Cardiac fibroblast (primary cell): ENCODE data around the gene PPP2R2C.

ENCODE experiments used
- DNase-seq, 2 donors: peaks; one replicate each; pipeline versions ENCODE4 v3.0.0 to v3.0.0-alpha.2; 2010; ENCODE audit warnings: low read depth in 2 of 2
- H3K4me3 ChIP-seq, 2 donors: replicated peaks in 1 of 2; 1 replicate in 1 of 2; 2 replicates in 1 of 2; pipeline ENCODE4 v1.5.1; 2011; ENCODE audit warnings: low read depth in 2 of 2, low read length in 2 of 2, mild to moderate bottlenecking in 2 of 2, moderate library complexity in 1 of 2
- TF ChIP-seq, protein P1 (sequence below): IDR thresholded peaks from one replicate; pipeline ENCODE4 v1.5.1; 2011; ENCODE audit warnings: low read depth, mild to moderate bottlenecking, low read length, inconsistent platforms

Gene PPP2R2C

GRCh38 chr4:6387946-6388345 lies 84.5 kb downstream of the PPP2R2C start:
- no peak for DNase-seq
- H3K4me3 ChIP-seq: no peak overlapping the region
- TF ChIP-seq, protein P1, sequence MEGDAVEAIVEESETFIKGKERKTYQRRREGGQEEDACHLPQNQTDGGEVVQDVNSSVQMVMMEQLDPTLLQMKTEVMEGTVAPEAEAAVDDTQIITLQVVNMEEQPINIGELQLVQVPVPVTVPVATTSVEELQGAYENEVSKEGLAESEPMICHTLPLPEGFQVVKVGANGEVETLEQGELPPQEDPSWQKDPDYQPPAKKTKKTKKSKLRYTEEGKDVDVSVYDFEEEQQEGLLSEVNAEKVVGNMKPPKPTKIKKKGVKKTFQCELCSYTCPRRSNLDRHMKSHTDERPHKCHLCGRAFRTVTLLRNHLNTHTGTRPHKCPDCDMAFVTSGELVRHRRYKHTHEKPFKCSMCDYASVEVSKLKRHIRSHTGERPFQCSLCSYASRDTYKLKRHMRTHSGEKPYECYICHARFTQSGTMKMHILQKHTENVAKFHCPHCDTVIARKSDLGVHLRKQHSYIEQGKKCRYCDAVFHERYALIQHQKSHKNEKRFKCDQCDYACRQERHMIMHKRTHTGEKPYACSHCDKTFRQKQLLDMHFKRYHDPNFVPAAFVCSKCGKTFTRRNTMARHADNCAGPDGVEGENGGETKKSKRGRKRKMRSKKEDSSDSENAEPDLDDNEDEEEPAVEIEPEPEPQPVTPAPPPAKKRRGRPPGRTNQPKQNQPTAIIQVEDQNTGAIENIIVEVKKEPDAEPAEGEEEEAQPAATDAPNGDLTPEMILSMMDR: no peak

DNA sequence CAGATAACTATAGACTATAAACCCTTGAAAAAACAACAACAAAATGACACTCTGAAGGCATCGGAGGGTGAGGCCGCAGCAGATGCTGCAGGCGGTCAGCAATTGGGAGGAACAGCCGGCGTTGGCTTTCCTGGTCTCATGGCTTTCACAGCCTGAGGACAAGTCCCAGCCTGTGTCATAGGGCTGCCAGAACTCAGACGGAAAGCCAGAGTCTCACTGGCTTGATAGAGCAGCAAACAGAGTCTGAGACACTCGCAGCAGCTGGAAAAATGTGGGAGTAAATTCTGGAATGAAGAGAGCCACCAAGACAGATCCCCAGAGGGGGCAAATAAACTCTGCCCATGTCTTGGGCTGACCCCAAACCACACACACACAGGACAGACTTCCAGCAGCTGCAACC lies 86.3 kb downstream of the PPP2R2C start:
- no peak for DNase-seq
- TF ChIP-seq, protein P1: no peak
- H3K4me3 ChIP-seq: no peak overlapping the region

DNA sequence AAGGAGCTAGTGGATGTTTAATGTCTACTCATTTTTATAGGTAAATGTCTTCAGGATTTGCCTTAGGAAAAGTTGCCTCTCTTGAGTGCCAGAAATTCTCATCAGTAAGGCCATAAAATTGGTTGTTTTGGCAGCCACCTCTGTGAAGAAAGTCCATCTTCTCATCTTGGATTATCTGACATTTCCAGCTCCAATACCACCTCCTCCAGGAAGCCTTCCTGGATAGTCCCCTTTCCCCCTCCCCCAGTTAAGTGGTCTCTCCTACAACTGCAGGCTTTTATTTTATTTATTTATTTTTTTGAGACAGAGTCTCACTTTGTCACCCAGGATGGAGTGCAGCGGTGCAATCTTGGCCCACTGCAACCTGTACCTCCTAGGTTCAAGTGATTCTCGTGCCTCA lies 87.1 kb downstream of the PPP2R2C start:
- no peak overlapping the region for H3K4me3 ChIP-seq
- TF ChIP-seq, protein P1: no peak

GRCh38 chr4:6384541-6384940 lies 87.9 kb downstream of the PPP2R2C start:
- DNase-seq: no peak
- H3K4me3 ChIP-seq: no peak overlapping the region
- TF ChIP-seq, protein P1: no peak

More for the DNA sequence above, 87.1 kb downstream of the PPP2R2C start:
- no peak for DNase-seq

GRCh38 chr4:6383929-6384328 lies 88.5 kb downstream of the PPP2R2C start:
- DNase-seq: no peak
- TF ChIP-seq, protein P1: no peak
- no peak overlapping the region for H3K4me3 ChIP-seq

- TF ChIP-seq, protein P1: no peak
- DNase-seq: no peak
- H3K4me3 ChIP-seq: no peak overlapping the region
Observed at GRCh38 chr4:6383009-6383404, 89.4 kb downstream of the PPP2R2C start.

DNA sequence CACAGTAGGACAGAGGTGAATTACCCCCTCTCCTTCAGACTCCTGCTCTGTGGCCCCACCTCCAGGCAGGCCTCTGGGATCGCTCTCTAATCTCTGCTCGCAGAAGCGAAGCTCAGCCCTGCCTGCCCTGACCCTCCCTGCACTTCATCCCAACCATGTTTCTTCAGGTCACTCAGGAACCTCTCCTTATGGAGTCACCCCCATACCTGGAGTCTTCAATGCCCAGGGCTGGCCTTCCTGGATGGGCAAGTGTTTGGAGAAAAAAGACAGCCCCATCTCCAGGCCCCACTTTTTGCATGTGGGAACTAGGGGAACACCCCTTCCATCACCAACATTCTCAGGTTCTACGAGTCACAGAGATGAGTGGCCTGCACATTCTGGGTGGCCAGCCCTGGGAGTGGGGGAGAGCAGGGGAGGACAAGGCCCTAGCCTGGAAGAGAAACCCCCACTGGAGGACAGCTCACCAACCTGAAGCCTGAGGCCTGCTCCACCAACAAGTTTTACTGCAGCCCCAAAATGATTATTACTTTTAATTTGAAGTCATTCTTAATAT lies 90.8 kb downstream of the PPP2R2C start:
- no peak overlapping the region for H3K4me3 ChIP-seq
- TF ChIP-seq, protein P1: no peak
- DNase-seq: no peak
